ENCODE results near the gene C2orf42.
"Not testable (repeated sequence)": the region's sequence is repeated elsewhere in the genome, so short reads cannot be mapped to it uniquely, and the experiment has no call there.

C2orf42 gene

DNA sequence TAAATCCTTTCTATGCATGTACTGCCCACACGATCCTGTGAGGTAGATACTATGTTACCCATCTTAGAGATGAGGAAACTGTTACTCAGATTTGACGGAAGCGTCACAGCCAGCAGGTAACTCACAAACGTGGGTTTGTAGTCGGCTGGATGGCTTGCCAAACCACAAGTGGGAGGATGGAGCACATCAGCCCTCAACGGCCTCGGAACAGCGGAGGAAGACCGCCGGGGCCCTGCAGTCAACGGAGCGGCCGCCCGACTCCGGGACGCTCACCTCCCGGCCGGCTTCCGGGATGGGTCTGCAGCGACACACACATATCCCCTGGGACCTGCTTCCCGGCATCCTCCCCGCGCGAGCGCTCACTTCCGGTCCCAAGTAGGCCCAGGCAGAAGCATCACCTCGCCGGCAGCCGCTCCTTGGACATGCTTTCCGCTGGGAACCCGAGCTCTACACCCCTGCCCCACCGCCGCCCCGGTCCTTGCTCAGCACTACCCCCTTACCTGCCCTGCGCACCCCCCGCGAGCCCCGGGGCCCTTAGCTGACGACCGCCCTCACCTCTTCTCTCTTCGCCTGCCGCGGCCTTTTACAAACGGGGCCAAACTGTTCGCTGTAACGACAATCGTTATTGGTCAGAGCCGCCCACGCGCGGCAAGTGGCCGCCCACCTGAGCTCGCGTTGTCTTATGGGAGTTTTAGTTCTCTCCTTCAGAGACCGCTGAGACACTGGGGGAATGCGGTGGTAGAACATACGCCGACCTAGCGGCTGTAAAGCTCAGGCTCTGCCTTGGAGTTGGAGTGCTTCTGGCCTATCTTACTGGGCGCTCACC is at the start of gene C2orf42:
C2orf42 (minus strand) TSS at position 602 of the 826 bp plus-strand sequence. CDS start 9,034 bp downstream, outside the sequence.
- peak within 1 kb of the TSS; percentile 97 for H3K4me3 ChIP-seq (IDR thresholded peaks at IDR 0.05; ENCODE audit: insufficient read depth, low read depth, low read length)
- peak within 1 kb of the TSS; percentile 80 for H2AFZ ChIP-seq (ENCODE audit: low read depth)
- H3K9ac ChIP-seq, result peak within 1 kb of the TSS; percentile 81
- H3K4me1 ChIP-seq (ENCODE audit: low read depth, poor library complexity, severe bottlenecking), result peaks cover 16% of the 10 kb centered on the region
- H3K36me3 ChIP-seq (ENCODE audit: insufficient read depth), result no peaks in the 10 kb centered on the region
- peak within 1 kb of the TSS; percentile 85 for H3K4me2 ChIP-seq
- TF ChIP-seq, protein P1, sequence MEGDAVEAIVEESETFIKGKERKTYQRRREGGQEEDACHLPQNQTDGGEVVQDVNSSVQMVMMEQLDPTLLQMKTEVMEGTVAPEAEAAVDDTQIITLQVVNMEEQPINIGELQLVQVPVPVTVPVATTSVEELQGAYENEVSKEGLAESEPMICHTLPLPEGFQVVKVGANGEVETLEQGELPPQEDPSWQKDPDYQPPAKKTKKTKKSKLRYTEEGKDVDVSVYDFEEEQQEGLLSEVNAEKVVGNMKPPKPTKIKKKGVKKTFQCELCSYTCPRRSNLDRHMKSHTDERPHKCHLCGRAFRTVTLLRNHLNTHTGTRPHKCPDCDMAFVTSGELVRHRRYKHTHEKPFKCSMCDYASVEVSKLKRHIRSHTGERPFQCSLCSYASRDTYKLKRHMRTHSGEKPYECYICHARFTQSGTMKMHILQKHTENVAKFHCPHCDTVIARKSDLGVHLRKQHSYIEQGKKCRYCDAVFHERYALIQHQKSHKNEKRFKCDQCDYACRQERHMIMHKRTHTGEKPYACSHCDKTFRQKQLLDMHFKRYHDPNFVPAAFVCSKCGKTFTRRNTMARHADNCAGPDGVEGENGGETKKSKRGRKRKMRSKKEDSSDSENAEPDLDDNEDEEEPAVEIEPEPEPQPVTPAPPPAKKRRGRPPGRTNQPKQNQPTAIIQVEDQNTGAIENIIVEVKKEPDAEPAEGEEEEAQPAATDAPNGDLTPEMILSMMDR (conservative IDR thresholded peaks at IDR 0.05; ENCODE audit: low read depth, low read length), result no peak
- peaks cover 3% of the 10 kb centered on the region; the same call in 1 of the 2 replicates for H3K79me2 ChIP-seq (ENCODE audit: insufficient read depth, low read depth)
- no peaks in the 10 kb centered on the region for H4K20me1 ChIP-seq (ENCODE audit: insufficient read depth)
- peak within 1 kb of the TSS; percentile 78 for H3K27ac ChIP-seq
- H3K27me3 ChIP-seq (ENCODE audit: insufficient read depth, low read depth), result no peaks in the 10 kb centered on the region

DNA sequence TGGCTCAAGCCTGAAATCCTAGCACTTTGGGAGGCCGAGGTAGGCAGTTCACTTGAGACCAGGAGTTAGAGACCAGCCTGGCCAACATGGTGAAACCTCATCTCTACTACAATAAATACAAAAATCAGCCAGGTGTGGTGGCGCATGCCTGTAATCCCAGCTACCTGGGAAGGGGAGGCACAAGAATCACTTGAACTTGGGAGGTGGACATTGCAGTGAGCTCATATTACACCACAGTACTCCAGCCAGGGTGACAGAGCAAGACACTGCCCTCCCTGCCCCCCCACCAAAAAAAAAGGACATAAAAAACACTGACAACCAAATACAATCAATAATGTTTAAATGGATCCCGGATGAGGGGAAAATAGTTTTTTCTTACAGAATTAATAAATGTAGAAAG is 49.8 kb upstream of the C2orf42 start:
- H3K27ac ChIP-seq, result no peak overlapping the region
- peaks cover 42% of the 10 kb centered on the region for H3K4me1 ChIP-seq (ENCODE audit: low read depth, poor library complexity, severe bottlenecking)
- H3K4me2 ChIP-seq, result no peak overlapping the region
- no peaks in the 10 kb centered on the region for H3K27me3 ChIP-seq (ENCODE audit: insufficient read depth, low read depth)
- TF ChIP-seq, protein P1 (conservative IDR thresholded peaks at IDR 0.05; ENCODE audit: low read depth, low read length), result no peak
- H4K20me1 ChIP-seq (ENCODE audit: insufficient read depth), result peaks cover 3% of the 10 kb centered on the region; the same call in 1 of the 2 replicates
- peaks cover 98% of the 10 kb centered on the region for H3K79me2 ChIP-seq (ENCODE audit: insufficient read depth, low read depth)
- H3K4me3 ChIP-seq (IDR thresholded peaks at IDR 0.05; ENCODE audit: insufficient read depth, low read depth, low read length), result no peak overlapping the region
- no peak overlapping the region for H2AFZ ChIP-seq (ENCODE audit: low read depth)
- H3K36me3 ChIP-seq (ENCODE audit: insufficient read depth), result no peaks in the 10 kb centered on the region; the same call in 1 of the 2 replicates
- H3K9ac ChIP-seq, result no peak overlapping the region

DNA sequence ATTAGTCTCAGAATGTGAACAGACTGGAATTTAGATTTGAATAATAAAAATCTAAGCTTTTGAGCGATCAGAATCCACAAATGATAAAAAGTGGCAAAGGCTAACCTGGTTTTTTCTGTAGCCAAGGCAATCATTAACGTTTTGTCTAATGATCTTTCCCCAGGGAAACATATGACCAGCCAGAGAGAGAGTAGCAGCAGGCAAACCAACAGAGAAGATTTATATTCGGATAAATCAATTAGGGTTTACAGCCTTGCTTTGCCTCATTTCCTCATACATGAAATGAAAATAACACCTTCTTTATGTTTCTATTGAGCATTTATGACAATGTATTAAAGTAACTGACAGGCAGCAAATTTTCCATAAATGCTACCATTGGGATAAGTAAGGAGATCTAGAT is 43.1 kb upstream of the C2orf42 start:
- no peak overlapping the region for H3K4me2 ChIP-seq
- H3K27ac ChIP-seq, result no peak overlapping the region
- peaks cover 33% of the 10 kb centered on the region for H3K79me2 ChIP-seq (ENCODE audit: insufficient read depth, low read depth)
- no peak overlapping the region for H2AFZ ChIP-seq (ENCODE audit: low read depth)
- peaks cover 22% of the 10 kb centered on the region for H3K4me1 ChIP-seq (ENCODE audit: low read depth, poor library complexity, severe bottlenecking)
- H3K27me3 ChIP-seq (ENCODE audit: insufficient read depth, low read depth), result no peaks in the 10 kb centered on the region
- H3K9ac ChIP-seq, result no peak overlapping the region
- TF ChIP-seq, protein P1 (conservative IDR thresholded peaks at IDR 0.05; ENCODE audit: low read depth, low read length), result no peak
- H3K4me3 ChIP-seq (IDR thresholded peaks at IDR 0.05; ENCODE audit: insufficient read depth, low read depth, low read length), result no peak overlapping the region
- no peaks in the 10 kb centered on the region for H4K20me1 ChIP-seq (ENCODE audit: insufficient read depth)
- peaks cover 8% of the 10 kb centered on the region; the same call in 1 of the 2 replicates for H3K36me3 ChIP-seq (ENCODE audit: insufficient read depth)

DNA sequence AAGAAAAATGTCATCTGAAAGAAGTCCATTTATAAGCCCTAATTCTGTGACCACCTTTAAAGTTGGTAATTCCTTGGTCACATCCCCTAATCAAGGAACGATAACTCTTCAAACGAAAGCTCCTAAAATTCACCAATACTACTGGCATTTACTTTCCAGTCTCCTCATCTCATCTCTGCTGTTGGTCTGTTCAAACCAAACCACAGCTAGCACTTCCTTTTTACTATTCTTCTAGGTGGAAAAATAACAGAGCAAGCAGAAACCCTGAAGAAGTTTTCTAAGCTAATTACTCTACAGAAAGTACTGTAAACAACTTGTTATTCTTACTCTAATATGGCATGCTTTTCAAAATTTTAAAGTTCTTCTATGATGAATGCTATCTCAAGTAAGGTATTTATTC is 36.0 kb upstream of the C2orf42 start:
- Histone ChIP-seq H3K4me3 (IDR thresholded peaks at IDR 0.05; ENCODE audit: insufficient read depth, low read depth, low read length) (no peak overlapping the region), H2AFZ (ENCODE audit: low read depth) (no peak overlapping the region), H3K4me1 (ENCODE audit: low read depth, poor library complexity, severe bottlenecking) (peaks cover 35% of the 10 kb centered on the region), H3K79me2 (ENCODE audit: insufficient read depth, low read depth) (peaks cover 6% of the 10 kb centered on the region; the same call in 1 of the 2 replicates), H4K20me1 (ENCODE audit: insufficient read depth) (no peaks in the 10 kb centered on the region), H3K4me2 (peak overlapping the region; percentile 30; the same call in 1 of the 2 replicates), H3K27me3 (ENCODE audit: insufficient read depth, low read depth) (no peaks in the 10 kb centered on the region), H3K9ac (no peak overlapping the region), H3K36me3 (ENCODE audit: insufficient read depth) (peaks cover 22% of the 10 kb centered on the region; the same call in 1 of the 2 replicates), H3K27ac (peak overlapping the region; percentile 34)
- TF ChIP-seq, protein P1 (conservative IDR thresholded peaks at IDR 0.05; ENCODE audit: low read depth, low read length), result no peak

DNA sequence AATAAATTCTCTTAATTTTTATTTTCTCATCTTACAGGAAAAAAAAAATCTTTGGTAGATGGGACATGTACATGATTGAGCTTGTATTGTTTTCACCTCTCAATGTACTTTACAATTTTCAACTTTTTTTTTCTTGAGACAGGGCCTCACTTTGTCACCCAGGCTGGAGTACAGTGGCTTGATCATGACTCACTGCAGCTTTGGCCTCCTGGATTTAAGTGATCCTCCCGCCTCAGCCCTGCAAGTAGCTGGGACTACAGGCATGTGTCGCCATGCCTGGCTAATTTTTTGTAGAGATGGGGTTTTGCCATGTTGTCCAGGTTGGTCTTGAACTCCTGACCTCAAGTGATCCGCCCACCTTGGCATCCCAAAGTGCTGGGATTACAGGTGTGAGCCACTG is 32.5 kb upstream of the C2orf42 start:
- not testable (repeated sequence) for H3K27me3 ChIP-seq (ENCODE audit: insufficient read depth, low read depth); H2AFZ ChIP-seq (ENCODE audit: low read depth); H3K4me2 ChIP-seq; H3K79me2 ChIP-seq (ENCODE audit: insufficient read depth, low read depth); H3K9ac ChIP-seq; H4K20me1 ChIP-seq (ENCODE audit: insufficient read depth); H3K4me3 ChIP-seq (IDR thresholded peaks at IDR 0.05; ENCODE audit: insufficient read depth, low read depth, low read length); H3K27ac ChIP-seq
- Histone ChIP-seq H3K36me3 (ENCODE audit: insufficient read depth) (peaks cover 15% of the 10 kb centered on the region; the same call in 1 of the 2 replicates), H3K4me1 (ENCODE audit: low read depth, poor library complexity, severe bottlenecking) (peaks cover 55% of the 10 kb centered on the region)

All from KMS-11 (cell line).